ENCODE measurements around the gene SGIP1.

DNA sequence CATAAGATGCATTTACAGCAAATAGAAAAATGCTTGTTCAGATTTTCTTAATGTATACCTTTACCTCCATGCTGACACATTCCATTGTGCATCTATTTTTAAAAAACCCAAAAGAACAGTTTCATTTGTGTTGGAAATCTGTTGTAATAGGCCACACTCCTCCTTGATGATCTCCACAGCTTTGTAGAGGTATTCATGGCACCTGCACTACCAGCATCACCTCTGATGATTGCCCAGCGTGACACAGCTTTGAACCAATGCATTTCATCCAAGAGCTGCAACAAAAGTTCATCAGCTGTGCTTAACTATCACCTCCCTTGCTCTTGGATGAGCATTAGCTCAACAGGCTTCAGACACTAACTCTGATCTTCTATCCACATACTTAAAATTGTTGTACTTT is 226.6 kb downstream of the SGIP1 start:
- TF ChIP-seq POLR2A (IDR thresholded peaks at IDR 0.05; ENCODE audit: control extremely low read depth in 1 of 2, low read depth in 2 of 2, low read length in 2 of 2), result no peak
- TF ChIP-seq EZH2 (IDR thresholded peaks at IDR 0.05; ENCODE audit: low read depth, low read length, severe bottlenecking), result no peak
- TF ChIP-seq, protein P1, sequence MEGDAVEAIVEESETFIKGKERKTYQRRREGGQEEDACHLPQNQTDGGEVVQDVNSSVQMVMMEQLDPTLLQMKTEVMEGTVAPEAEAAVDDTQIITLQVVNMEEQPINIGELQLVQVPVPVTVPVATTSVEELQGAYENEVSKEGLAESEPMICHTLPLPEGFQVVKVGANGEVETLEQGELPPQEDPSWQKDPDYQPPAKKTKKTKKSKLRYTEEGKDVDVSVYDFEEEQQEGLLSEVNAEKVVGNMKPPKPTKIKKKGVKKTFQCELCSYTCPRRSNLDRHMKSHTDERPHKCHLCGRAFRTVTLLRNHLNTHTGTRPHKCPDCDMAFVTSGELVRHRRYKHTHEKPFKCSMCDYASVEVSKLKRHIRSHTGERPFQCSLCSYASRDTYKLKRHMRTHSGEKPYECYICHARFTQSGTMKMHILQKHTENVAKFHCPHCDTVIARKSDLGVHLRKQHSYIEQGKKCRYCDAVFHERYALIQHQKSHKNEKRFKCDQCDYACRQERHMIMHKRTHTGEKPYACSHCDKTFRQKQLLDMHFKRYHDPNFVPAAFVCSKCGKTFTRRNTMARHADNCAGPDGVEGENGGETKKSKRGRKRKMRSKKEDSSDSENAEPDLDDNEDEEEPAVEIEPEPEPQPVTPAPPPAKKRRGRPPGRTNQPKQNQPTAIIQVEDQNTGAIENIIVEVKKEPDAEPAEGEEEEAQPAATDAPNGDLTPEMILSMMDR (IDR thresholded peaks at IDR 0.05; ENCODE audit: control extremely low read depth in 1 of 3, insufficient read depth in 1 of 3, low read depth in 1 of 3, low read length in 3 of 3), result no peak
- no peak for TF ChIP-seq CBX8 (IDR thresholded peaks at IDR 0.05; ENCODE audit: borderline replicate concordance, low read depth, low read length)
- no peak for TF ChIP-seq POLR2AphosphoS5 (IDR thresholded peaks at IDR 0.05; ENCODE audit: low read depth, low read length)
